Raji (cell line): Measurements from ENCODE around the gene GYPA.

Source experiments
- POLR2A ChIP-seq: IDR thresholded peaks from 2 replicates; pipeline ENCODE4 v1.6.1; 2011; ENCODE audit warnings: low read depth, low read length, control low read depth; ENCODE audit not compliant: insufficient read depth

The GYPA gene

DNA sequence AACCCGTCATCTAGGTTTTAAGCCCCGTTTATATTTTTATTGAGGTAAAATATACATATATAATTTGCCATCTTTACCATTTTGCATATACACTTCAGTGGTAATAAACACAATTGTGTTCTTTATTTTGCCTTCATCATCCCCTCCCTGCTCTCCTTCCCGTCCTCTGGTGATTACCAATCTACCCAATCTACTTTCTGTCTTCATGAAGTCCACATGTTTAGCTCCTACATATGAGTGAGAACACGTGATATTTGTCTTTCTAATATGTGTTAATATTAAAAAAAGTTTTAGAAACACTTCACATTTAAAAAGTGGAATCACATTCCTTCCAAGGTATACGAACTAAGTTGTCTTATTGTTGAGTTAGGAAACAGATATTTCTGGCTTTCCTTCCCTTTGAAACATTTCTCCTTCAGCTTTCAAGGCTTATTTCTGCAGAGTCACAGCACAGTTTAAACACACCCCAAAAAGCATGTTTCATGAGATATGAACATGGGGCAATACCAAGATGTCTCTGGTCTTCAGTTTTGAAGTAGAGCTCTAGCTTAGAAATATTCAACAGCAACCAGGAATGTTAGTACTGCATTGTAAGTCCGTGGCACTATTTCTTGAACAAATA is 35.9 kb downstream of the GYPA start:
- TF ChIP-seq POLR2A: no peak

DNA sequence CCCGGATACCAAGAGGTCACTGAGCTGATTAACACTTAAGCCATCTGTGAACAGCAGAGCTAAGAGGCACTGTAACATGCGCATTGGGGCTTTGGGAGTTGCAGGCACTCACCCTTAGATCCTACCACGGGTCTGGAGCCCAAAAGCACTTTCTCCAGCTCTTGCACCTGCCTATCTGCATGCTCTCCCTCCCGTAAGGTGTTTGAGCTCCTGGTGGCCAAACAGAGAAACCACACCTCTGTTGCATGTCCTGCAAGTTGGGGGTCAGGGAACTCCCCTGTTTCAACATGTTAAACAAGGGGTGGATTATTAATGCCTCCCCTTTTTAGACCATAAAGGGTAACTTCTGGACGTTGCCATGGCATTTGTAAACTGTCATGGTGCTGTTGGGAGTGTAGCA is 49.8 kb downstream of the GYPA start:
- TF ChIP-seq POLR2A: no peak
